Stimulated activated CD4-positive, alpha-beta T cell treated with anti-CD3 and anti-CD28 coated beads, Interleukin-2, amount 100 ng/mL, for 48 hours (primary cell): ENCODE data around the gene SLC25A51.

ENCODE experiments used
- DNase-seq, 2 donors: peaks; one replicate each; pipeline ENCODE4 v3.0.0-alpha.2; 2020

Gene SLC25A51

DNA sequence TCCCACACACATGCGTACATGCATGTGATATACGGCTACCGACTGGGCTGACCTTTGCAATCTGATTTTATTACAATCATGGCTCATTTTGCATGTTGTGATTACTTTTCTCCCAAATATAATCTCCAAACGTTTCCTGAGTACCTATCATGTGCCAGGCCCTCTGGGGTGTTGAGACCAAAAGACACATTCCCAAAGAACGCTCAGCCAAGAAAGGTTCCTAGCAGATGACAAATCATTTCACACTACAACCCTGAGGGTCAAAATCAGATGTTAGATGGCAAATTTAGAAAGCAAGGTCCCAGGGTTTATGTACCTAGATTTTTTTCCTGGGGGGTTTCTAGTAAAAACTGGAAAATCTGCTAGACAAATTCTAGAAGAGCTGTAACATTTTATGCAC lies 32.4 kb upstream of the SLC25A51 start:
- DNase-seq: no peak

- no peak for DNase-seq
These were observed 31.2 kb upstream of the SLC25A51 start for GRCh38 chr9:37935096-37935495.

DNA sequence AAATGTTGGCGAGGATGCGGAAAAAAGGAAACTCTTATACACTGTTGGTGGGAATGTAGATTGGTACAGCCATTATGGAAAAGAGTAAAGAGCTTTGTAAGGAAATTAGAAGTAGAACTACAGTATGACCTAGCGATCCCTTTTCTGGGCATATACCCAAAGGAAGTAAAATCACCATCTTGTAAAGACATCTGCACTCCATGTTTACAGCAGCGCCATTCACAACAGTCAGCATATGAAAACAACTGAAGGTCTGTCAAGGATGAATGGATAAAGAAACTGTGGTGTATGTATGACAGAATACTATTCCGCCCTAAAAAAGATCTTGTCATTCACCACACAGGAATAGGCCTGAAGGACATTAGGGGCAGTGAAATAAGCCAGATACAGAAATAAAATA lies 27.7 kb upstream of the SLC25A51 start:
- DNase-seq: no peak

DNA sequence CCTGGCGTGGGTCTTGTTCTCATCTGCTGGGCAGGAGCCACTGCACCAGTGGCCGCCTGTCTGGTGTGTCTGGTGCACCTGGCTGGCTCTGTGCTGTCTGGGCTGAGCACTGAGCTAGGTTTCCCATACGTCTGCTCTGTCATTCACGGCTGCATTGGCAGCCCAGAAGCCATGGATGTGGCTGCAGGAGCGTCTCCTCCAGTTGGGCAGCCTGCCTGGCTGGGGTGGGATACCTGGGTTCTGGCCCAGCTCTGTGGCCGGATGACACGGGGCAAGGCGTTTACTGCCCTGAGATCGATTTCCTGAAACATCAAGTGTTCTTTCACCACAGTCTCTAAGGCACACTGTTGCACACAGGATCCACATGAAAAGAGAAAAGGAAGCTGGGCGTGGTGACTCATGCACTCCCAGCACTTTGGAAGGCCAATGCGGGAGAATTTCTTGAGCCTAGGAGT lies 25.5 kb upstream of the SLC25A51 start:
- DNase-seq: no peak

DNA sequence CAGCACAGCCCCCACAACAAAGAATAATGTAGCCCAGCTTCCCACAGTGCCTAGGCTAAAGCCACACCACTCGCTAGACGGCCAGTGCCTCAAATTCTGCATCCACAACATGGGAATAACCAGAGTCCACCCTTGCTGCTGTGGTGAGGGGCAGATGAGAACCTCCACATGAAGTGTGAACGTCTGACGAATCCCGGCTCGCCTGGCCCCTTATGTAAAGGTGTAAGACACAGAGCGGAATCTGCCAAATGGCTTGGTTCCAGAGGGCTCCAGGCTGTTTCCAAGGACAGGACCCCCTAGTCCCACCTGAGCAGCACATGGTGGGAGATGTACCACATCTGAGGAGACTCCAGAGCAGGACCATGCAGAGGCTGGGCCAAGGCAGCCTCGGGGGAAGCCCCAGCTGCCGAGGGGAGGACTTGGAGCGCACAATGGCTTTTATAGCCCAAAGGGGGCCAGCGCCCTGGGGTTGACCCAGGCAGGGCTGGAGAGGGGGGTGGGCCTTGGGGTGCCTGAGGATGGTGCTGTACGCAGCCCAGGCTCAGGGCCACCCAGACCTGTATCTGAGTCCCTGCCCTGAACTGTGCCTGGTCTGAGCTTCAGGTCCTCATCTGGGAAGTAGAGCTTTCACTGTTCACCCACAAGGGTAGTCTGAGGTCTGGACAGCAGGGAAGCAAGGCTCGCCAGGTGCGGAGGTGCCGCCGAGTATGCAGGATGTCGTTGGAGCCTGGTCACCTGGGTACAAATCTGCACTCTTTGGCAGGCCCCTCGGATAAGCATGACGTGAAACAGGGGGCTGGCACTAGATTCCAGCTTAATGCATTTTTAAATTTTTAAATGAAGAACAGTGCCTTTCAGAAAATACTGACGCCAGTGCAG lies 24.9 kb upstream of the SLC25A51 start:
- no peak for DNase-seq

- DNase-seq: no peak
These were observed 23.9 kb upstream of the SLC25A51 start for GRCh38 chr9:37927601-37928551.

GRCh38 chr9:37927132-37927531 lies 23.2 kb upstream of the SLC25A51 start:
- DNase-seq: no peak

- DNase-seq: no peak
These were observed 22.8 kb upstream of the SLC25A51 start for GRCh38 chr9:37926737-37927118.

GRCh38 chr9:37925786-37926736 lies 22.1 kb upstream of the SLC25A51 start:
- DNase-seq: no peak

- no peak for DNase-seq
These were observed 21.1 kb upstream of the SLC25A51 start for GRCh38 chr9:37925006-37925405.

- DNase-seq: no peak
These were observed 20.6 kb upstream of the SLC25A51 start for GRCh38 chr9:37924538-37924937.

GRCh38 chr9:37923796-37924427 lies 20.0 kb upstream of the SLC25A51 start:
- DNase-seq: no peak

- no peak for DNase-seq
These were observed 19.3 kb upstream of the SLC25A51 start for GRCh38 chr9:37923118-37923795.

DNA sequence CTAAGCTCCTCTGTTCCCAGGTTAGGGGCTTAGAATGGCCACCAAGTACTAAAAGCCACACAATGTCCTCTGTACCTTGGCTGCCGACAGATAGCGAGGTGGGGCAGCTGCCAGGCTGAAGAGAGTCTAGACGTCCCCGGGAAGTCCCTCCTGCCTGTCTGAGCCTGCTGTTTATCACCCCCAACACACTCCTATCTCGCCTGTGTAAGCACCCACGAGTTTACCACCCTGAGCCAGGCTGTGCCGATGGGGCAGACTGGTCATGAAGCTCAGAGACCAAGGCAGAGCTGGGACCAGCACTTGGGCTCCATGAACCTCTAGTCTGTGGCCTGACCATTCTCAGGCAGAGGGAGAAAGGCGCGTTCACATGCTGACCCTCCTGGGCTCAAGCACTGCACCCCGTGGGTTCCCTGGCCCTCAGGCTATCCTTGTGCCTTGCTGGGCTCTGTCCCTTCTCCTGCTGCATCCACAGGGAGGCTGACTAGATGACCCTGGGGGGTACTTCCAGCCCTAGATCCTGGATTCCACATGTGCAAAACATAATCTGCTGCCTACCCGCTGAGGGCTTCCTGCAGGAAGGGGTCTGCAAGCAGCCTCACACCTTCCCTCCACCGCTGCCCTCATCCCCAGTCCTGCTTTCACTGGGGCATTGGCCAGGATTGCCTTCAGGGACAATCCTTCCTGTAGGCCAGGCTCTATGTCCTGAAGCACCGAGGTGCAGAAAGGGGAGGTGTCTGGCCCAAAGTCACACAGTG lies 18.6 kb upstream of the SLC25A51 start:
- no peak for DNase-seq

GRCh38 chr9:37921546-37922300 lies 17.8 kb upstream of the SLC25A51 start:
- no peak for DNase-seq

GRCh38 chr9:37921168-37921510 lies 17.2 kb upstream of the SLC25A51 start:
- DNase-seq: no peak

GRCh38 chr9:37920471-37921167 lies 16.7 kb upstream of the SLC25A51 start:
- no peak for DNase-seq

- no peak for DNase-seq
These were observed 16.0 kb upstream of the SLC25A51 start for GRCh38 chr9:37919956-37920335.

DNA sequence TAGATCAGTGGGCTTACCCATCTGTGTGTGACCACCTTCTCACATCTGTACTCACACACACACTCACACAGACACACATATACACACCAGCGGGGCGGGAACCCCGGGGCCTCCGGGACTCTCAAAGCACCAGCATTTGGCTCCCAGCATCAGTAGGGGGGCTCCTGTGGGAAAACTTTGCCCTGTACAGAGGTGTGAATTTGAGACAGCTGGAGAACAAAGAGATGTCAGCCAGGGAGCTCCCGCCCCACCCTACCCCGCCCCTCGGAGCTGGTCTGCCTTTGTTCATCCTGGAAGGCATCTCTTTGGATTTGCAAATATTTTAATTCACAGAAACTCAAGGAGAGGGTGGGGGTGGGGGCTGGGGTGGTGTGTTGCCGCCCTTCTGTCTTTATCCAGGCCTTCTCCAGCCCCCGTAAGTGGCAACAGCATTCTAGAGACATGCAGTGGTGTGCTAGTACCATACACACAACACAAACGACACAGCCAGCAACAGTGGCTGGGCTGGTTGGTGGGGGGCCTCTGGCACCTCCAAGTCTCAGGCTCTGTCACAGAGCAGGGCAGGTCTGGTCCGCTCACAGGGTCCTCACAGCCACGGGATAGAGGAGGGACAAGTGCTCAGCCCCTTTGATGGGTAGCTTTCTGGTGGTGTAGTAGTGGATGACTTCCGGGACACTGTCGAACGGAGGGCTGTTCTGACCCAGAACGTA lies 15.5 kb upstream of the SLC25A51 start:
- DNase-seq: no peak
